Vagina (tissue), 2 donors: ENCODE measurements around the gene RMDN2.

Experiments used
- CTCF ChIP-seq, 3 experiments: fragments of 450-650 bp in 2 of 3; fragments of 200-600 bp in 1 of 3; sonication (generic) in 1 of 3; IDR thresholded peaks; one replicate each; pipeline ENCODE4 v1.5.1; 2017 to 2019; ENCODE audit warnings: antibody characterized with exemption in 3 of 3, mild to moderate bottlenecking in 2 of 3, moderate library complexity in 2 of 3
- POLR2A ChIP-seq, 2 donors: fragments of 450-650 bp; IDR thresholded peaks; one replicate each; pipeline ENCODE4 v1.6.1; 2017; ENCODE audit warnings: antibody characterized with exemption in 2 of 2, mild to moderate bottlenecking in 2 of 2, moderate library complexity in 2 of 2

- TF ChIP-seq POLR2A (IDR thresholded peaks at IDR 0.05) (no peak), CTCF (IDR thresholded peaks at IDR 0.05) (no peak)
Observed at GRCh38 chr2:38026846-38027245, 101.8 kb downstream of the RMDN2 start.
